GM18520 (cell line): Measurements from ENCODE around the gene CST3.
"Not testable (repeated sequence)": the region's sequence is repeated elsewhere in the genome, so short reads cannot be mapped to it uniquely, and the experiment has no call there.

ENCODE experiments used
- ATAC-seq: cut with Tn5 transposase; IDR thresholded peaks from one replicate; pipeline ENCODE4 v1.9.1; 2021; ENCODE audit not compliant: unreplicated experiment

The CST3 gene

GRCh38 chr20:23662276-23662870 lies 24.6 kb upstream of the CST3 start:
- ATAC-seq: no peak

- no peak for ATAC-seq
Observed at GRCh38 chr20:23661002-23661429, 23.3 kb upstream of the CST3 start.

- no peak for ATAC-seq
Observed at GRCh38 chr20:23659989-23660837, 22.5 kb upstream of the CST3 start.

- ATAC-seq: not testable (repeated sequence)
Observed at GRCh38 chr20:23659610-23659988, 21.8 kb upstream of the CST3 start.

- ATAC-seq: no peak
Observed at GRCh38 chr20:23658989-23659609, 21.3 kb upstream of the CST3 start.

- no peak for ATAC-seq
Observed at GRCh38 chr20:23658336-23658735, 20.6 kb upstream of the CST3 start.

GRCh38 chr20:23657202-23657601 lies 19.4 kb upstream of the CST3 start:
- ATAC-seq: no peak

- no peak for ATAC-seq
Observed at GRCh38 chr20:23656372-23656771, 18.6 kb upstream of the CST3 start.

- ATAC-seq: no peak
Observed at GRCh38 chr20:23655491-23656211, 17.9 kb upstream of the CST3 start.

- ATAC-seq: no peak
Observed at GRCh38 chr20:23654717-23655116, 17.0 kb upstream of the CST3 start.

- no peak for ATAC-seq
Observed at GRCh38 chr20:23654000-23654399, 16.2 kb upstream of the CST3 start.

GRCh38 chr20:23653400-23653938 lies 15.7 kb upstream of the CST3 start:
- ATAC-seq: no peak

GRCh38 chr20:23652926-23653325 lies 15.2 kb upstream of the CST3 start:
- no peak for ATAC-seq

- no peak for ATAC-seq
Observed at GRCh38 chr20:23652371-23652770, 14.6 kb upstream of the CST3 start.

- no peak for ATAC-seq
Observed at GRCh38 chr20:23651117-23651516, 13.4 kb upstream of the CST3 start.

- no peak for ATAC-seq
Observed at GRCh38 chr20:23649830-23650417, 12.2 kb upstream of the CST3 start.

GRCh38 chr20:23649242-23649641 lies 11.5 kb upstream of the CST3 start:
- no peak for ATAC-seq

GRCh38 chr20:23647346-23647745 lies 9.6 kb upstream of the CST3 start:
- ATAC-seq: no peak

- no peak for ATAC-seq
Observed at GRCh38 chr20:23646106-23646873, 8.5 kb upstream of the CST3 start.

- ATAC-seq: no peak
Observed at GRCh38 chr20:23645575-23645974, 7.8 kb upstream of the CST3 start.
